Tibial nerve (tissue), 4 donors: Measurements from ENCODE around the gene TACR2.

ENCODE experiments used
- CTCF ChIP-seq, 5 experiments: fragments of 200-600 bp in 3 of 5; fragments of 450-650 bp in 2 of 5; sonication (generic) in 3 of 5; IDR thresholded peaks; one replicate each; pipeline ENCODE4 v1.5.1; 2016 to 2019; ENCODE audit warnings: antibody characterized with exemption in 5 of 5, mild to moderate bottlenecking in 3 of 5, moderate library complexity in 2 of 5
- EP300 ChIP-seq, 2 donors: sonication (generic); formaldehyde crosslinking; IDR thresholded peaks; one replicate each; pipeline ENCODE4 v1.6.1; 2017; ENCODE audit warnings: antibody characterized with exemption in 2 of 2, mild to moderate bottlenecking in 1 of 2
- POLR2A ChIP-seq, 2 donors: fragments of 450-650 bp; IDR thresholded peaks; one replicate each; pipeline ENCODE4 v1.6.1; 2017; ENCODE audit warnings: antibody characterized with exemption in 2 of 2, mild to moderate bottlenecking in 2 of 2, moderate library complexity in 2 of 2

GRCh38 chr10:69376662-69377061 lies 40.1 kb downstream of the TACR2 start:
- no peak for TF ChIP-seq CTCF (IDR thresholded peaks at IDR 0.05)
- no peak for TF ChIP-seq POLR2A (IDR thresholded peaks at IDR 0.05)
- no peak for TF ChIP-seq EP300 (IDR thresholded peaks at IDR 0.05)
